Endothelial cell of umbilical vein (primary cell): Measurements from ENCODE around the gene ZNF786. TPM values are rescaled to one million over a fixed set of nuclear protein-coding genes. Genes with fewer than 3 reads are reported as not detected.

Experiments
- Bru-seq: library from RNA; stranded (reverse); fragments of 400-500 nt; gene quantifications from one replicate; lab custom pipeline; 2021; lab: Mats Ljungman, UMichigan
- BruChase-seq, 2 experiments: library from RNA; stranded (reverse); fragments of 400-500 nt; gene quantifications; one replicate each; lab custom pipeline; 2021; lab: Mats Ljungman, UMichigan
- BruUV-seq: library from RNA; stranded (reverse); fragments of 400-500 nt; replicated peaks from 2 replicates; lab custom pipeline; 2021; lab: Mats Ljungman, UMichigan
- CTCF ChIA-PET: fragments of 300-600, 350-600 bp; sonication (Branson Sonifier 250); formaldehyde crosslinking; loops from one replicate; lab custom pipeline; 2021; ENCODE audit warnings: antibody characterized with exemption, inconsistent platforms; lab: Charles Lee
- POLR2A ChIA-PET: fragments of 300-600, 350-600 bp; sonication (Branson Sonifier 250); formaldehyde crosslinking; loops from one replicate; lab custom pipeline; 2021; ENCODE audit warnings: antibody characterized with exemption, inconsistent platforms; lab: Charles Lee
- DNase-seq: peaks from one replicate; pipeline ENCODE4 v3.0.0-alpha.2; 2011; ENCODE audit warnings: low read depth, low spot score
- FAIRE-seq: peaks from 2 replicates; lab custom pipeline; 2011; peaks lifted over from hg19 to GRCh38; lab: Jason Lieb, UNC
- H2AFZ ChIP-seq: 2 replicates; pipeline ENCODE4 v1.6.0; 2012; ENCODE audit warnings: low read depth, low read length, control low read depth, inconsistent platforms
- H3K27ac ChIP-seq: 2 replicates; pipeline ENCODE4 v1.5.1; 2011; ENCODE audit warnings: low read depth, mild to moderate bottlenecking, control low read depth, low read length, moderate library complexity; ENCODE audit not compliant: insufficient read depth
- H3K27me3 ChIP-seq, 2 experiments: 2 replicates each; pipeline versions ENCODE4 v1.6.0 to v1.6.1; 2011; ENCODE audit warnings: low read length in 2 of 2, mixed read lengths in 1 of 2; ENCODE audit not compliant: control insufficient read depth in 2 of 2, insufficient read depth in 2 of 2
- H3K36me3 ChIP-seq, 2 experiments: 2 replicates in 1 of 2; 3 replicates in 1 of 2; pipeline ENCODE4 v1.5.1; 2011; ENCODE audit warnings: low read length in 2 of 2, mild to moderate bottlenecking in 1 of 2, moderate library complexity in 1 of 2; ENCODE audit not compliant: control insufficient read depth in 2 of 2, insufficient read depth in 2 of 2; ENCODE audit errors: extremely low read depth in 1 of 2
- H3K4me1 ChIP-seq: 3 replicates; pipeline ENCODE4 v1.5.1; 2011; ENCODE audit warnings: mild to moderate bottlenecking, low read length; ENCODE audit not compliant: control insufficient read depth, insufficient read depth; ENCODE audit errors: extremely low read depth
- H3K4me2 ChIP-seq: 2 replicates; pipeline ENCODE4 v1.6.1; 2011; ENCODE audit warnings: low read length, control low read depth, mixed read lengths; ENCODE audit not compliant: insufficient read depth
- H3K4me3 ChIP-seq, 3 experiments: fragments of 200-600 bp in 1 of 3; sonication (generic), shearing (Covaris generic) in 1 of 3; replicated peaks in 1 of 3; 2 replicates each; pipeline ENCODE4 v1.5.1; 2011 to 2016; ENCODE audit warnings: control low read depth in 3 of 3, low read length in 3 of 3, mild to moderate bottlenecking in 2 of 3, inconsistent platforms in 1 of 3, low read depth in 1 of 3, moderate library complexity in 1 of 3; ENCODE audit not compliant: insufficient read depth in 1 of 3
- H3K79me2 ChIP-seq: 2 replicates; pipeline ENCODE4 v1.6.0; 2012; ENCODE audit warnings: low read length, inconsistent platforms; ENCODE audit not compliant: control insufficient read depth, insufficient read depth
- H3K9ac ChIP-seq: replicated peaks from 2 replicates; pipeline ENCODE3; 2011; ENCODE audit warnings: low read length, control low read depth; ENCODE audit not compliant: insufficient read depth; ENCODE audit errors: extremely low read depth
- H3K9me1 ChIP-seq: replicated peaks from 3 replicates; pipeline ENCODE4 v1.6.0; 2011; ENCODE audit warnings: mild to moderate bottlenecking, low read length; ENCODE audit not compliant: control insufficient read depth, insufficient read depth; ENCODE audit errors: extremely low read depth
- H3K9me3 ChIP-seq: replicated peaks from 2 replicates; pipeline ENCODE4 v1.5.1; 2012; ENCODE audit warnings: low read length, inconsistent platforms; ENCODE audit not compliant: control insufficient read depth, insufficient read depth
- H4K20me1 ChIP-seq: replicated peaks from 2 replicates; pipeline ENCODE3; 2011; ENCODE audit warnings: mild to moderate bottlenecking, low read length; ENCODE audit not compliant: control insufficient read depth, insufficient read depth; ENCODE audit errors: extremely low read depth
- CTCF ChIP-seq, 2 donors: IDR thresholded peaks; 1 replicate in 1 of 2; 2 replicates in 1 of 2; pipeline ENCODE4 v1.5.1; 2011; ENCODE audit warnings: low read length in 2 of 2, mild to moderate bottlenecking in 2 of 2, moderate library complexity in 2 of 2, control low read depth in 1 of 2, inconsistent platforms in 1 of 2, low read depth in 1 of 2; ENCODE audit not compliant: insufficient read depth in 1 of 2; ENCODE audit errors: extremely low read depth in 1 of 2
- EZH2 ChIP-seq: IDR thresholded peaks from 2 replicates; pipeline ENCODE4 v1.6.1; 2012; ENCODE audit warnings: borderline replicate concordance, low read depth, mild to moderate bottlenecking, moderate library complexity, low read length, inconsistent platforms; ENCODE audit not compliant: severe bottlenecking
- FOS ChIP-seq: IDR thresholded peaks from 2 replicates; pipeline ENCODE4 v1.6.1; 2011; ENCODE audit warnings: mild to moderate bottlenecking, low read length, moderate library complexity, borderline replicate concordance; ENCODE audit not compliant: insufficient read depth
- POLR2A ChIP-seq: IDR thresholded peaks from 2 replicates; pipeline ENCODE4 v1.6.1; 2012; ENCODE audit warnings: low read depth, mild to moderate bottlenecking, control low read depth, low read length
- POLR2AphosphoS5 ChIP-seq: IDR thresholded peaks from 2 replicates; pipeline ENCODE4 v1.6.1; 2012; ENCODE audit warnings: low read depth, mild to moderate bottlenecking, control low read depth, low read length, moderate library complexity; ENCODE audit not compliant: insufficient read depth
- dilution Hi-C: fragments of 300-500 bp; cut with MboI; formaldehyde crosslinking; loops from one replicate; pipeline ENCODE4 v1.15.0; 2019; ENCODE audit warnings: low sequenced_read_pairs; ENCODE audit not compliant: extremely low pct_ligation_motif_present
- intact Hi-C: fragments of 100-400 bp; cut with micrococcal nuclease; formaldehyde crosslinking; loops from one replicate; pipeline ENCODE4 v1.10.0; 2022
- long read RNA-seq: library from polyadenylated mRNA; stranded (forward); transcript quantifications from one replicate; pipeline ENCODE4 v2.0.0, GENCODE V29; 2021
- polyA minus RNA-seq, 3 experiments: library from RNA; depleted of rRNA, polyadenylated mRNA; stranded (reverse); fragments of >200 nt; gene quantifications; 1 replicate in 1 of 3; 2 replicates in 2 of 3; pipeline ENCODE4 v1.2.3, GENCODE V29; 2011
- polyA plus RNA-seq, 4 experiments: library from polyadenylated mRNA; depleted of rRNA in 3 of 4; stranded (reverse) in 3 of 4; unstranded in 1 of 4; fragments of >200 nt; gene quantifications; 2 replicates each; pipeline versions ENCODE4 v1.2.1 to v1.2.3, GENCODE V29; 2011 to 2012; ENCODE audit warnings: missing spikeins in 1 of 4
- total RNA-seq: library from RNA; stranded (reverse); gene quantifications from 2 replicates; pipeline ENCODE4 v1.2.3, GENCODE V29; 2021

The ZNF786 gene, protein sequence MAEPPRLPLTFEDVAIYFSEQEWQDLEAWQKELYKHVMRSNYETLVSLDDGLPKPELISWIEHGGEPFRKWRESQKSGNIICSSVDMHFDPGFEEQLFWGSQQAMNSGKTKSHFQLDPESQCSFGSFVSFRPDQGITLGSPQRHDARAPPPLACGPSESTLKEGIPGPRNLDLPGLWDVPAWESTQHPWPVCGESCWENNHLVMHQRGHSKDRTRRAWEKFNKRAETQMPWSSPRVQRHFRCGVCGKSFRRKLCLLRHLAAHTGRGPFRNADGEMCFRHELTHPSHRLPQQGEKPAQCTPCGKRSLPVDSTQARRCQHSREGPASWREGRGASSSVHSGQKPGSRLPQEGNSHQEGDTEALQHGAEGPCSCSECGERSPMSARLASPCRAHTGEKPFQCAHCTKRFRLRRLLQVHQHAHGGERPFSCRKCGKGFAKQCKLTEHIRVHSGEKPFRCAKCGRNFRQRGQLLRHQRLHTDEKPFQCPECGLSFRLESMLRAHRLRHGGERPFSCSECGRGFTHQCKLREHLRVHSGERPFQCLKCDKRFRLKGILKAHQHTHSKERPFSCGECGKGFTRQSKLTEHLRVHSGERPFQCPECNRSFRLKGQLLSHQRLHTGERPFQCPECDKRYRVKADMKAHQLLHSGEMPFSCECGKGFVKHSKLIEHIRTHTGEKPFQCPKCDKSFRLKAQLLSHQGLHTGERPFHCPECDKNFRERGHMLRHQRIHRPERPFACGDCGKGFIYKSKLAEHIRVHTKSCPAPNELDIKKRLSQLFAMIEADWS
- total RNA-seq (5.4 and 5.9 TPM in 2 replicates), polyA plus RNA-seq (2.8 and 3.3 TPM in 2 replicates), polyA minus RNA-seq (4.7 and 6.2 TPM in 2 replicates), Bru-seq, nascent RNA (percentile 54 among the genes with signal in this experiment), BruChase-seq, experiment 1, labeled RNA remaining after a 6-hour chase (percentile 53 among the genes with signal in this experiment), BruChase-seq, experiment 2, labeled RNA remaining after a 2-hour chase (percentile 56 among the genes with signal in this experiment)
- polyA plus RNA-seq (2011; cell fraction: cytosol; rRNA removed): 3.1 and 3.6 TPM in 2 replicates
- 4.7 and 5.1 TPM in 2 replicates for polyA plus RNA-seq (2011; cell fraction: nucleus; rRNA removed)
- polyA plus RNA-seq (2012): 3.1 and 3.7 TPM in 2 replicates
- 4.8 TPM for polyA minus RNA-seq (2011; cell fraction: cytosol; rRNA and poly(A)+ RNA removed)
- 3.4 and 3.8 TPM in 2 replicates for polyA minus RNA-seq (2011; cell fraction: nucleus; rRNA and poly(A)+ RNA removed)
- long read RNA-seq, transcript ZNF786-202 (4 exons, 2,874 nt): major isoform, 5 of 12 reads
- long read RNA-seq, transcript ZNF786-201 (3 exons, 3,144 nt): major isoform, 5 of 12 reads
- long read RNA-seq, partial matches to known transcripts: 0 of 12 reads
- long read RNA-seq, other reads (novel, unspliced or antisense): 2 of 12 reads

- no peaks in the 10 kb centered on the region for H3K9me3 ChIP-seq
- ChIA-PET POLR2A (no interaction called here), CTCF (interaction anchor here (0.5 to 2.8 kb wide), 3 partner anchors 25 to 88 kb away, joined by 3 to 11 read pairs (median 9); no protein-coding TSS in a partner anchor)
- H3K36me3 ChIP-seq: no peaks in the 10 kb centered on the region
- H2AFZ ChIP-seq: peak within 1 kb of the TSS; percentile 81
- dilution Hi-C loops (no loop called here), intact Hi-C loops (loop anchor here (1.0 to 10.0 kb wide), 10 partner anchors 25 to 516 kb away; partner anchors contain the start of genes EZH2, PDIA4, ZNF398 and ZNF425)
- FAIRE-seq (peak; percentile 70), DNase-seq (peak; percentile 87)
- peak within 1 kb of the TSS; percentile 91 for H3K4me2 ChIP-seq
- H3K4me3 ChIP-seq: peak within 1 kb of the TSS; percentile 76 to 96 (median 89)
- H3K9ac ChIP-seq: peak within 1 kb of the TSS; percentile 71
- H4K20me1 ChIP-seq: no peaks in the 10 kb centered on the region
- peaks cover 12% of the 10 kb centered on the region for H3K79me2 ChIP-seq
- no peaks in the 10 kb centered on the region for H3K9me1 ChIP-seq
- BruUV-seq: no TSS peak
- no peaks in the 10 kb centered on the region for H3K27me3 ChIP-seq
- peaks cover 6% of the 10 kb centered on the region for H3K4me1 ChIP-seq
- TF ChIP-seq POLR2AphosphoS5: peak; percentile 92
- no peak for TF ChIP-seq FOS
- no peak for TF ChIP-seq EZH2
- peak; percentile 71 for TF ChIP-seq POLR2A
- peak; percentile 89 to 96 for TF ChIP-seq CTCF (IDR thresholded peaks at IDR 0.05; ENCODE audit: extremely low read depth in 1 of 2, insufficient read depth in 1 of 2, low read depth in 1 of 2, low read length in 2 of 2)
- peak within 1 kb of the TSS; percentile 32 for H3K27ac ChIP-seq
These were observed at the start of gene ZNF786 for GRCh38 chr7:149090397-149091195. Gene ZNF786 (minus strand): TSS chr7:149090718. CDS start chr7:149090640, 78 bp downstream.
